Bronchial epithelial cell (primary cell): ENCODE results near the gene EMX2. TPM values are rescaled to one million over a fixed set of nuclear protein-coding genes. Genes with fewer than 3 reads are reported as not detected.
"Not testable (repeated sequence)": the region's sequence is repeated elsewhere in the genome, so short reads cannot be mapped to it uniquely, and the experiment has no call there.

ENCODE experiments used
- DNase-seq: peaks from one replicate; pipeline ENCODE4 v3.0.0-alpha.2; 2010; ENCODE audit warnings: low read depth
- FAIRE-seq: peaks from 2 replicates; lab custom pipeline; 2011; peaks lifted over from hg19 to GRCh38; lab: Jason Lieb, UNC
- H3K27me3 ChIP-seq: 2 replicates; pipeline ENCODE4 v1.5.1; 2011; ENCODE audit warnings: low read length; ENCODE audit not compliant: control insufficient read depth, insufficient read depth
- H3K36me3 ChIP-seq: 2 replicates; pipeline ENCODE4 v1.5.1; 2011; ENCODE audit warnings: low read length; ENCODE audit not compliant: control insufficient read depth, insufficient read depth
- H3K4me3 ChIP-seq: 2 replicates; pipeline ENCODE4 v1.5.1; 2011; ENCODE audit warnings: mild to moderate bottlenecking, low read depth, low read length, control low read depth
- total RNA-seq: library from RNA; depleted of rRNA; stranded (reverse); fragments of >200 nt; gene quantifications from 2 replicates; pipeline ENCODE4 v1.2.1, GENCODE V29; 2014
- TF ChIP-seq, protein P1 (sequence below): IDR thresholded peaks from 2 replicates; pipeline ENCODE4 v1.5.1; 2011; ENCODE audit warnings: mild to moderate bottlenecking, moderate library complexity, low read length, control low read depth, inconsistent platforms; ENCODE audit not compliant: insufficient read depth, severe bottlenecking

EMX2 gene
- total RNA-seq, 1 donor from 2014 or later, result not detected

DNA sequence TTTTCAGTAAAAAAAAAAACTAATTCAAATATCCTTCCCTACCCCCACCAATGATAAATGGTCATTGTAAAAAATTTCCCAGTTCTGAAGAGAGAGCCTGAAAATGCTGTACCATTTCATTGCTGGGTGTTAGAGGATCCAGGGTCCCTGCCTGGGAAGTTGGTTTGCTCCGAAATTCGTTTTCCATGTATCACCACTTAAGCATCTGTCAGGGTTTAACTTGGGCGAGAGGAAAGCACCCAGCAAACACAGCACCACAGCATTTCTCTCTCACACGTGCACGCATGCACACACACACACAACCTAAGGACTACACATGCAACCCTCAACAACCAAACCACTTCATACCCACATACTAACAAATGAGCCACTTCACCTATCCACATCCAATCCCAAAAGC, 42.1 kb upstream of the EMX2 start:
- H3K36me3 ChIP-seq, result no peaks in the 10 kb centered on the region
- DNase-seq, result no peak
- TF ChIP-seq, protein P1, sequence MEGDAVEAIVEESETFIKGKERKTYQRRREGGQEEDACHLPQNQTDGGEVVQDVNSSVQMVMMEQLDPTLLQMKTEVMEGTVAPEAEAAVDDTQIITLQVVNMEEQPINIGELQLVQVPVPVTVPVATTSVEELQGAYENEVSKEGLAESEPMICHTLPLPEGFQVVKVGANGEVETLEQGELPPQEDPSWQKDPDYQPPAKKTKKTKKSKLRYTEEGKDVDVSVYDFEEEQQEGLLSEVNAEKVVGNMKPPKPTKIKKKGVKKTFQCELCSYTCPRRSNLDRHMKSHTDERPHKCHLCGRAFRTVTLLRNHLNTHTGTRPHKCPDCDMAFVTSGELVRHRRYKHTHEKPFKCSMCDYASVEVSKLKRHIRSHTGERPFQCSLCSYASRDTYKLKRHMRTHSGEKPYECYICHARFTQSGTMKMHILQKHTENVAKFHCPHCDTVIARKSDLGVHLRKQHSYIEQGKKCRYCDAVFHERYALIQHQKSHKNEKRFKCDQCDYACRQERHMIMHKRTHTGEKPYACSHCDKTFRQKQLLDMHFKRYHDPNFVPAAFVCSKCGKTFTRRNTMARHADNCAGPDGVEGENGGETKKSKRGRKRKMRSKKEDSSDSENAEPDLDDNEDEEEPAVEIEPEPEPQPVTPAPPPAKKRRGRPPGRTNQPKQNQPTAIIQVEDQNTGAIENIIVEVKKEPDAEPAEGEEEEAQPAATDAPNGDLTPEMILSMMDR, result no peak
- H3K4me3 ChIP-seq, result no peak overlapping the region
- H3K27me3 ChIP-seq, result peaks cover 6% of the 10 kb centered on the region
- FAIRE-seq, result no peak

DNA sequence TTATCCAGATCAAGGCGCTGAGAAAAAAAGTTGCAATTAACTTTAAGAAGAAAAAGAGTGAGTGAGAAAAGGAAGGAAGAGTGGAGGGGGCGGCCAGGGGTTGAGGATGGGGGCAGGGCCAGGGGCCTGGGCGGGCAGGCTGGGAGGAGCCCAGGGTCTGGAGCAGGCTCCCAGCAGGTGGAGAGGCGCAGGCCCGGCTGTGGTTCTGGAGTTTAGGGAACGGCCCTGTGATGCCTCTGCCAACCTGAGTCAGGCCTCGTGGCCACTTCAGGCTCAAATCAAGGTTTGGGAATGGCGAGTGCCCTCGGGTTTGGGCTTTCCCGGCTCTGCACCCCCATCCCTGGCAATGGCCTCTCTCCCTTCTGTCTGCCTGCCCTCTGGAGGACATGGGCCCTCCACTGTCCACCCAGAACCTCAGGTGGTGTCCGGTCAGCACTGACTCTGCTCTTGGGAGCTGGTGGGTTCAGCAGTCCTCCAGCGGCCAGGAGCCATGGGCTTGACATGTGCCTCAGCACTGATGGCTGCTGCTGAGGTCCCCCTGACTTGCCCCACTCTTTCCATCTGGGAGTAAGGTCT, 41.0 kb upstream of the EMX2 start:
- no peak overlapping the region for H3K4me3 ChIP-seq
- TF ChIP-seq, protein P1, result no peak
- peaks cover 6% of the 10 kb centered on the region for H3K27me3 ChIP-seq
- no peak for DNase-seq
- H3K36me3 ChIP-seq, result no peaks in the 10 kb centered on the region
- no peak for FAIRE-seq

DNA sequence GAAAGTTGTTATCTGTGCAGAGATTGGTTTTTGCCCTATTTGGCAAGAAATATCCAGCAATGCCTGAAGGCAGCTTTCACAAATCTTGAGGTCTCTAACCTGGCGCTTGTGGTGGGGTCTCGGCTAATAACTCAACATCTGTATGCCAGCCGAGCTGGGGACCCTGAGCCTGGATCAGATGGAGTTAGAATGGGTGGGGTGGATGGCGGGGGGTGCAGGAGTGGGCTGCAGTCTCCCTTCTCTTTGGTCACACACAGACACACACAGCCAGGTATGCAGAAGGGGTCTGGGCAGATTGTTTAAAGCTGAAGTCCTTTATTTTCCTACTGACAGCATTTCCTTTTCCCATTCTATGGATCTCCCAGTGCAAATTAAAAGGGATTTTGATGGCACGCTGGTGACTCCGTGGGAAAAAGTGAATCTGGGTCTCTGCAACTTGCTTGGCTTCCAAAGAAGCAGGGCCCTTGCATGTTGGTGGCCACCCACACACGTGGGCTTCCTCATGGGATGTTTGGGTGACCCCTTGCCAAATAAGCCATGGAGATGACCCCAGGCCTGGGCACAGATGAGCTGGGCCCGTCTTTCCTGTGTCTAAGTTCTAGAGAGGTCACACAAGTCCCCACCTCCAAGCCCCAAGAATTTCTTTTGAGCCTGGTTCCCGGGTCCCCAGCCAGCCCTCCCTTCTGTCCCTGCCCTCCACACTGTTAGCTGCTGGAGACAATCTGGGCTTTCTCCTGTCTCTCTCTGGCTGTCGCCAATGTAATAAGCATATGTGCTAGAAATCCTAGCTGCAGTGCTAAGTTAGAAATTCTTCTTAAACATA, 39.9 kb upstream of the EMX2 start:
- H3K36me3 ChIP-seq, result no peaks in the 10 kb centered on the region
- FAIRE-seq (no peak), DNase-seq (no peak)
- TF ChIP-seq, protein P1, result no peak
- peaks cover 6% of the 10 kb centered on the region for H3K27me3 ChIP-seq
- no peak overlapping the region for H3K4me3 ChIP-seq

DNA sequence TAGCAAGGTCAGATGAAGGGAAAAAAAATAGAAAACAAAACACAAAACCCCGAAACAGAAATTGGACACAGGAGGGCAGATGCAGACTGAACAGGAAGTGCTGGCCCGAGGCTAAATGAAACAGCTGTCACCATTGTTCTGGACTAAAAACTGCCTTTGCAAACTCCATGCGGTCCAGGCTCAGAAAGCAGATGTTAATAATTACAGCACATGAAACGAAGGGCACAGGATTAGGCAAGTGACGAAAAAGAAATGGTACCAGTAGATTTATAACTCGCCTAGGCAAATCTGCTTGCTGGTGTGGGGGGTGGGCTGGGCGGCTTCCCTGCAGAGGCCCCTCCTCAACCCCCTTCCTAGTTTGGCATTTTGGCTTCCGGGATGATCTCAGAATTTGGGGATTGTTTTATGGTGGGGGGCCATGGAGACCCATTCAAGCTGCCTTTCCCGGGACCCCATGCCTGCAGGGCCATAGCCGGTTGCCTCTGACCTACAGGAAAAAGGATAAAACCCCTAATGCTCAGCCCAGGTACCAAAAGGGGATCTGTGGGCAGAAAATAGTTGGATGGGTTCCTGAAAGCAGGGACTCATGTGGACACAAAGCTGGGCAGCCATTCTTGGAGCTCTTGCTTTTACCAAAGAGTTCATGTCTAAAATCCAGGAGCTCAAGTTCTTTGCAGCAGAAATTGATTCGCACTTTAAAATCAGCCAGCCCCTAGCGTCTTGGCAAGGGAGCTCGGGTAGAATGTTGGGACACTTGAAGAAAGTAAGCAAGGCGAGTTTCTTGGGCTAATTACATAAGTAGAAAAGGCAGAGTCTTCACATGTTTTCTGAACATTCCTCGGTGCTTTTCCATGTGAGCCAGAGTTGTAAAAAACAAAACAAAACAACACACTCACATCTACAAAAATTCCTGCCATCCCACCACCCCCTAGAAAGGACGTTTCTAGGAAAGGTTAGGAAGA, 39.0 kb upstream of the EMX2 start:
- Histone ChIP-seq H3K27me3 (peaks cover 6% of the 10 kb centered on the region), H3K36me3 (no peaks in the 10 kb centered on the region), H3K4me3 (no peak overlapping the region)
- FAIRE-seq (no peak), DNase-seq (no peak)
- TF ChIP-seq, protein P1, result no peak

DNA sequence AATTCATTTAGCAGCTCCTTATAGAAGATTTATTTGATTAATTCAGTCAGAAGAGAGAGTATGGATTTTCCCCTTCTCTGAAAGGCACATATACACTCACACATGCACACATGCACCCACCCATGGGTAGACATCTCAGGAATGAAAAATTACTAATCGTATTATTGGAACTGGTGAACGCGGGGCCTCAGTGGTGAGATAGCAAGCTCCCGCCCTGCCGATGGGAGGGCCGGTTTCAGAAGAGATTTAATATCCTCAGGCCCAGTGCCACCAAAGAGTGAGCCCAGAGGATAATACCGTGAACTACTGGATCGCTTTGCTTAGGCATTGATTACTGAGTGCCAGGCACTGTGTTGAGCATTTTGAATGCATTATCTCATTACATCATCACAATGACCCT, 38.0 kb upstream of the EMX2 start:
- FAIRE-seq (no peak), DNase-seq (no peak)
- Histone ChIP-seq H3K4me3 (no peak overlapping the region), H3K36me3 (no peaks in the 10 kb centered on the region), H3K27me3 (peaks cover 6% of the 10 kb centered on the region)
- TF ChIP-seq, protein P1, result no peak

DNA sequence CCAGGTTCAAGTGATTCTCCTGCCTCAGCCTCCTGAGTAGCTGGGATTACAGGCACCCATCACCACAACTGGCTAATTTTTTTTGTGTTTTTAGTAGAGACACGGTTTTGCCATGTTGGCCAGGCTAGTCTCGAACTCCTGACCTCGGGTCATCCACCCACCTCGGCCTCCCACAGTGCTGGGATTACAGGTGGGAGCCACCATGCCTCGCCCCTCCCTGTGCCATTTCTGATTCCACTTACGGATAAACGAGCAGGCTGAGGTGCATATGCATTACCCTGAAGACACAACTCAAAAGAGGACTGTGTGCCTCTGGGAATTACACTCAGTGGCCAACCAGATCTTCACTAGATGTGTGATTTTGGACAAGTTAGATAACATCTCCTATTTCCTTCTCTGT, 35.5 kb upstream of the EMX2 start:
- H3K4me3 ChIP-seq, H3K27me3 ChIP-seq, H3K36me3 ChIP-seq, FAIRE-seq, DNase-seq: not testable (repeated sequence)
